KMS-11 (cell line): ENCODE results near the gene CRTAC1.

ENCODE experiments used
- H2AFZ ChIP-seq: fragments of 200-600 bp; sonication (generic); 2 replicates; pipeline ENCODE4 v1.6.1; 2016; ENCODE audit warnings: antibody characterized with exemption, mixed run types, low read depth
- H3K27ac ChIP-seq: fragments of 200-600 bp; sonication (generic); 2 replicates; pipeline ENCODE4 v1.6.1; 2016; ENCODE audit warnings: mild to moderate bottlenecking, mixed run types
- H3K27me3 ChIP-seq: fragments of 200-600 bp; sonication (generic); 2 replicates; pipeline ENCODE4 v1.6.1; 2017; ENCODE audit warnings: mild to moderate bottlenecking, low read depth, mixed run types, moderate library complexity; ENCODE audit not compliant: insufficient read depth
- H3K36me3 ChIP-seq: fragments of 200-600 bp; sonication (generic); 2 replicates; pipeline ENCODE4 v1.6.1; 2017; ENCODE audit warnings: mild to moderate bottlenecking, mixed run types; ENCODE audit not compliant: insufficient read depth
- H3K4me1 ChIP-seq: fragments of 200-600 bp; sonication (generic); 2 replicates; pipeline ENCODE4 v1.6.1; 2016; ENCODE audit warnings: mild to moderate bottlenecking, low read depth, mixed run types; ENCODE audit not compliant: poor library complexity, severe bottlenecking
- H3K4me2 ChIP-seq: fragments of 200-600 bp; sonication (generic); 2 replicates; pipeline ENCODE4 v1.7.0; 2016; ENCODE audit warnings: mild to moderate bottlenecking, mixed run types
- H3K4me3 ChIP-seq: fragments of 200-600 bp; sonication (generic); IDR thresholded peaks from 2 replicates; pipeline ENCODE4 v1.6.1; 2017; ENCODE audit warnings: low read depth, low read length, mixed read lengths; ENCODE audit not compliant: insufficient read depth
- H3K79me2 ChIP-seq: fragments of 200-600 bp; sonication (generic); 2 replicates; pipeline ENCODE4 v1.6.1; 2016; ENCODE audit warnings: low read depth, mixed run types; ENCODE audit not compliant: insufficient read depth
- H3K9ac ChIP-seq: fragments of 200-600 bp; sonication (generic); 2 replicates; pipeline ENCODE4 v1.6.1; 2016; ENCODE audit warnings: mild to moderate bottlenecking, mixed run types
- H4K20me1 ChIP-seq: fragments of 200-600 bp; sonication (generic); 2 replicates; pipeline ENCODE4 v1.6.1; 2016; ENCODE audit warnings: mild to moderate bottlenecking, mixed run types; ENCODE audit not compliant: insufficient read depth
- TF ChIP-seq, protein P1 (sequence below): fragments of 200-600 bp; sonication (generic); conservative IDR thresholded peaks from 2 replicates; pipeline ENCODE4 v1.6.1; 2017; ENCODE audit warnings: low read depth, mild to moderate bottlenecking, antibody characterized with exemption, low read length, moderate library complexity, mixed read lengths

CRTAC1 gene

DNA sequence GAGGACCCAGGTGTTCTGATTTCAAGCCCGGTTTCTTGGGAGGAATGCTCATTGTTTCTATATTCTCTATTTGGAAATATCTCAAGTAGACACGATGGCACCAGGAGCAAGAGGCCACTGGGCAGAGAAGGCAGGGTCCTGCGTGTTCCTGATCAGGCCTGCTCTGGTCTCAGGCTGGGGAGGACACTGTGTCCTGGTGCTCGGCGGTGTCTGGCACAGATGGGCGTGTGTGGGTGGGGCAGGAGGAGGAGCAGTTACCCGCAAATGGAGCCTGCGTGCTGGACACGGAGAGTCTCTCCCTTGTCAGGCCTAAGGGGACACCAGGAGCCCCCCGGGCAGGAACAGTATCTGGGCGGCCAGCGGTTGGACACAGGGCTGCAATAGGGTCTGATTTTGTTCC, 206.7 kb downstream of the CRTAC1 start:
- no peak overlapping the region for H3K4me2 ChIP-seq
- H3K27ac ChIP-seq = no peak overlapping the region
- TF ChIP-seq, protein P1, sequence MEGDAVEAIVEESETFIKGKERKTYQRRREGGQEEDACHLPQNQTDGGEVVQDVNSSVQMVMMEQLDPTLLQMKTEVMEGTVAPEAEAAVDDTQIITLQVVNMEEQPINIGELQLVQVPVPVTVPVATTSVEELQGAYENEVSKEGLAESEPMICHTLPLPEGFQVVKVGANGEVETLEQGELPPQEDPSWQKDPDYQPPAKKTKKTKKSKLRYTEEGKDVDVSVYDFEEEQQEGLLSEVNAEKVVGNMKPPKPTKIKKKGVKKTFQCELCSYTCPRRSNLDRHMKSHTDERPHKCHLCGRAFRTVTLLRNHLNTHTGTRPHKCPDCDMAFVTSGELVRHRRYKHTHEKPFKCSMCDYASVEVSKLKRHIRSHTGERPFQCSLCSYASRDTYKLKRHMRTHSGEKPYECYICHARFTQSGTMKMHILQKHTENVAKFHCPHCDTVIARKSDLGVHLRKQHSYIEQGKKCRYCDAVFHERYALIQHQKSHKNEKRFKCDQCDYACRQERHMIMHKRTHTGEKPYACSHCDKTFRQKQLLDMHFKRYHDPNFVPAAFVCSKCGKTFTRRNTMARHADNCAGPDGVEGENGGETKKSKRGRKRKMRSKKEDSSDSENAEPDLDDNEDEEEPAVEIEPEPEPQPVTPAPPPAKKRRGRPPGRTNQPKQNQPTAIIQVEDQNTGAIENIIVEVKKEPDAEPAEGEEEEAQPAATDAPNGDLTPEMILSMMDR = no peak
- H3K36me3 ChIP-seq = no peaks in the 10 kb centered on the region
- no peak overlapping the region for H3K9ac ChIP-seq
- H3K4me1 ChIP-seq = no peaks in the 10 kb centered on the region
- no peaks in the 10 kb centered on the region for H3K79me2 ChIP-seq
- no peak overlapping the region for H3K4me3 ChIP-seq
- H3K27me3 ChIP-seq = no peaks in the 10 kb centered on the region
- no peak overlapping the region for H2AFZ ChIP-seq
- no peaks in the 10 kb centered on the region for H4K20me1 ChIP-seq

DNA sequence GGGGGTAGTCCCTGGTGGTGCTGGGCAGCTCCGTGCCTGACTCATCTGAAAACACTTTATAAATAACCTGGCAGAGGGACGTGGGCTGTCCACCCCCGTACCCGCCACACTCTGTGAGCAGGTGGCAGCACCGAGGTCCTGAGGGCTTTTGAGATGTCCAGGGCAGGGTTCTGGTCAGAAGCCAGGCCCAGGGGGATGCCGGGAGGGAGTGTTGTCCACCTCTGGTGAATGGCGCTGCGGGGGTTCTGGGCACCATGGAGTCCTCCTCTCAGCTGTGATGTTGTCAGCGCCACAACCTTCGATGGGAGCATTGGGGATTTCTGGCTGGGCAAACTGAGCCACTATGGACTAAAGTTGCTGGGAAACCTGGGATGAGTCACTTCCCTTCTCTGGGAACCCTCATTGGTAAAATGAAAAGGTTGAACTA, 208.1 kb downstream of the CRTAC1 start:
- H3K4me2 ChIP-seq = no peak overlapping the region
- no peaks in the 10 kb centered on the region for H3K4me1 ChIP-seq
- no peak overlapping the region for H2AFZ ChIP-seq
- TF ChIP-seq, protein P1 = no peak
- no peaks in the 10 kb centered on the region for H3K36me3 ChIP-seq
- H3K27me3 ChIP-seq = no peaks in the 10 kb centered on the region
- no peak overlapping the region for H3K9ac ChIP-seq
- no peak overlapping the region for H3K27ac ChIP-seq
- no peaks in the 10 kb centered on the region for H4K20me1 ChIP-seq
- no peak overlapping the region for H3K4me3 ChIP-seq
- no peaks in the 10 kb centered on the region for H3K79me2 ChIP-seq

DNA sequence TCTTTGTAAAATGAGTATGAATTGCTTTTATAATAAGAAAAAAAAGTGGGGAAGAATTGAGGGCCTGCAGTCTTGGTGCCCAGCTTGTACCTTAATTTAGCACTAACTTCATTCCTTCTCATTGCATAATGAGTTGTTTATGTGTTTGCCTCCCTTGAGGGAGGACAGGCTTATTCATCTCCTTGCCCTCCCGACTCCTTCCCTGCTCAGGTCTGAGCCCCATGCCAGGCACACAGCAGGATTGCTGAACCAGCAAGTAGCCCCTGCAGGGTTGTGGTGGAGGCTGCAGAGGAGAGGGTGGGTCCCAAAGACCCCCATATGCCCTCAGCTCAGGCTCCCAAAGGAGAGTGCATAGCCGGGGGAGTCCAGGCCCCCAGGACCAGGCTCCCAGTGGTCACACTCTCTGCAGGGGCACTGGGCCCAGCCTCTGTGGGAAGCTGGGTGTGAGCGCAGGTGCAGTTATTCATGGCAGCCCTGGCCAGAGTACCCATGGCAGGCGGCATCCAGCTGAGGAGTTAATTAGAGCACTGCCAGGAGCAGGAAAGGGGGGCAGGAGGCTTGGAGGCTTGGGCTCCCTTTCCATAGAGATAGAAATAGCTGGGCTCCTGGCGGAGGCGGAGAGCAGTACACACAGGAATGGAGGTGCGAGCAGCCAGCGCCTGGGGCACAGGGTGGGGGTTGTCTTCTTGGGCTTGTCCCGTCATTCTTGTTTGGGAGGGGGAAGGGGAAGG, 208.9 kb downstream of the CRTAC1 start:
- TF ChIP-seq, protein P1 = no peak
- Histone ChIP-seq H3K27me3 (no peaks in the 10 kb centered on the region), H3K4me3 (no peak overlapping the region), H3K9ac (no peak overlapping the region), H4K20me1 (no peaks in the 10 kb centered on the region), H2AFZ (no peak overlapping the region), H3K27ac (no peak overlapping the region), H3K4me2 (no peak overlapping the region), H3K79me2 (no peaks in the 10 kb centered on the region), H3K4me1 (no peaks in the 10 kb centered on the region), H3K36me3 (no peaks in the 10 kb centered on the region)

DNA sequence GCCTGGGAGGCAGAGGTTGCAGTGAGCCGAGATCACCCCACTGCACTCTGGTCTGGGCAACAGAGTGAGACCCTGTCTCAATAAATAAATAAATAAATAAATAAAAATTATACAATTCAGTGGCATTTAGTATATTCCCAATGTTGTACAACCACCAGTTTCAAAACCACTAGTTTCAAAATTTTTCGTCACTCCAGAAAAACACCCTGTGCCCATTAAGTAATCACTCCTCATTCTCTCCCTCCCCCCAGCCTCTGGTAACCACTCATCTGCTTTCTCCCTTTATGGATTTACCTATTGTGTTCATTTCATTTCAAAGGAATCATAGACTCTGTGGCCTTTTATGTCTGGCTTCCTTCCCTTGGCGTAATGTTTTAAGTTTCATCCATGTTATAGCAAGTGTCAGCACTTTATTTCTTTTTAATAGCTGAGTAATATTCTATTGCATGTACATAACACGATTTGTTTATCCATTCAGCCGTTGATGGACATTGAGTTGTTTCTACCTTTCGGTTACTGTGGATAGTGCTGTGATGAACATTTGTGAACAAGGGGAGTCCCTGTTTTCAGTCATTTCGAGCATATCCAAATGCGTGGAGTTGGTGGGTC, 210.2 kb downstream of the CRTAC1 start:
- Histone ChIP-seq H3K4me1 (no peaks in the 10 kb centered on the region), H3K27me3 (no peaks in the 10 kb centered on the region), H3K36me3 (no peaks in the 10 kb centered on the region), H3K4me3 (no peak overlapping the region), H3K4me2 (no peak overlapping the region), H3K27ac (no peak overlapping the region), H2AFZ (no peak overlapping the region), H3K9ac (no peak overlapping the region), H3K79me2 (no peaks in the 10 kb centered on the region), H4K20me1 (no peaks in the 10 kb centered on the region)
- TF ChIP-seq, protein P1 = no peak
